PC-9 (cell line): Measurements from ENCODE around the gene MSH3.

Experiments used
- EZH2 ChIP-seq: fragments of 200-600 bp; sonication (generic); IDR thresholded peaks from 2 replicates; pipeline ENCODE4 v1.8.0; 2017; ENCODE audit warnings: antibody characterized with exemption, low read depth
- TF ChIP-seq, protein P1 (sequence below): fragments of 200-600 bp; sonication (generic); conservative IDR thresholded peaks from 2 replicates; pipeline ENCODE4 v1.6.1; 2017; ENCODE audit warnings: mixed run types, antibody characterized with exemption, mild to moderate bottlenecking, moderate library complexity

DNA sequence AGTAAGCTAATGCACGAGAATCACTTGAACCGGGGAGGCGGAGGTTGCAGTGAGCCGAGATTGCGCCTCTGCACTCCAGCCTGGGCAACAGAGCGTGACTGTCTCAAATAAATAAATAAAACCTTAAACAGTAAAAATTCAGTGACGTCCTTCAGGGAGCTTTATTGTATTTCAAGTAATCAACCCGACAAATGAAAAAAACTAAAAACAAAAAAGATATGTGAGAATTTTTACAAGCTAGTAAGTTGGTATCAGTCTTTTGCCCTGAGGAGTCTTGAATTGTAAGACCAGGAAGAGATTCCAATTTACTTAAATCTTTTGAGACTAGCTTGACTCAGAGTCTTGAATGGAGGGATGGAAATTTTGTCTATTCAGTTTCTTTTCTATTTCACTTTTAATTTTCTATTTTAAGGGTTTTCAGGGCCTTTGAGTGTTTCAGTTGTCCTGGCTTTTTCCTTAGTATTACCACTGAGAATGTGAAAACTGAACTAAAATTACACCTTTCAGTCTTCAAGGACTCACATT lies 126.4 kb downstream of the MSH3 start:
- TF ChIP-seq, protein P1, sequence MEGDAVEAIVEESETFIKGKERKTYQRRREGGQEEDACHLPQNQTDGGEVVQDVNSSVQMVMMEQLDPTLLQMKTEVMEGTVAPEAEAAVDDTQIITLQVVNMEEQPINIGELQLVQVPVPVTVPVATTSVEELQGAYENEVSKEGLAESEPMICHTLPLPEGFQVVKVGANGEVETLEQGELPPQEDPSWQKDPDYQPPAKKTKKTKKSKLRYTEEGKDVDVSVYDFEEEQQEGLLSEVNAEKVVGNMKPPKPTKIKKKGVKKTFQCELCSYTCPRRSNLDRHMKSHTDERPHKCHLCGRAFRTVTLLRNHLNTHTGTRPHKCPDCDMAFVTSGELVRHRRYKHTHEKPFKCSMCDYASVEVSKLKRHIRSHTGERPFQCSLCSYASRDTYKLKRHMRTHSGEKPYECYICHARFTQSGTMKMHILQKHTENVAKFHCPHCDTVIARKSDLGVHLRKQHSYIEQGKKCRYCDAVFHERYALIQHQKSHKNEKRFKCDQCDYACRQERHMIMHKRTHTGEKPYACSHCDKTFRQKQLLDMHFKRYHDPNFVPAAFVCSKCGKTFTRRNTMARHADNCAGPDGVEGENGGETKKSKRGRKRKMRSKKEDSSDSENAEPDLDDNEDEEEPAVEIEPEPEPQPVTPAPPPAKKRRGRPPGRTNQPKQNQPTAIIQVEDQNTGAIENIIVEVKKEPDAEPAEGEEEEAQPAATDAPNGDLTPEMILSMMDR = no peak
- TF ChIP-seq EZH2 = no peak
